Right lobe of liver (tissue), 6 donors: ENCODE measurements around the gene DYNLT2. TPM values are rescaled to one million over a fixed set of nuclear protein-coding genes. Genes with fewer than 3 reads are reported as not detected.

ENCODE experiments used
- ATAC-seq, 4 donors: fragments of 200-7000 bp; cut with Tn5 transposase; one replicate each; pipeline ENCODE4 v1.9.1; 2020; ENCODE audit warnings: mild to moderate bottlenecking in 4 of 4, moderate library complexity in 4 of 4
- DNase-seq, 3 donors: peaks; one replicate each; pipeline ENCODE4 v3.0.0-alpha.2; 2020
- H3K27ac ChIP-seq, 3 donors: fragments of 200-600 bp; one replicate each; pipeline ENCODE4 v1.8.0; 2022
- H3K27me3 ChIP-seq, 2 donors: fragments of 200-600 bp; one replicate each; pipeline ENCODE4 v1.8.0; 2022
- H3K36me3 ChIP-seq, 4 donors: fragments of 200-600 bp; sonication (generic) in 1 of 4; one replicate each; pipeline versions ENCODE4 v1.5.1 to v1.8.0; 2017 to 2022; ENCODE audit warnings: control low read depth in 1 of 4
- H3K4me1 ChIP-seq, 4 donors: fragments of 200-600 bp; sonication (generic) in 1 of 4; one replicate each; pipeline versions ENCODE4 v1.5.1 to v1.8.0; 2017 to 2022; ENCODE audit warnings: control low read depth in 1 of 4
- H3K4me3 ChIP-seq, 3 donors: fragments of 200-600 bp; one replicate each; pipeline ENCODE4 v1.8.0; 2022
- H3K9me3 ChIP-seq, 4 donors: fragments of 200-600 bp; sonication (generic) in 1 of 4; one replicate each; pipeline versions ENCODE4 v1.5.1 to v1.8.0; 2017 to 2022; ENCODE audit warnings: control low read depth in 1 of 4
- CTCF ChIP-seq, 4 donors: fragments of 200-600 bp in 3 of 4; fragments of 450-650 bp in 1 of 4; IDR thresholded peaks; one replicate each; pipeline versions ENCODE4 v1.5.1 to v1.8.0; 2016 to 2022; ENCODE audit warnings: antibody characterized with exemption in 4 of 4, mild to moderate bottlenecking in 2 of 4
- POLR2A ChIP-seq: fragments of 450-650 bp; IDR thresholded peaks from one replicate; pipeline ENCODE4 v1.6.1; 2017; ENCODE audit warnings: antibody characterized with exemption, mild to moderate bottlenecking
- WGBS: methylation state at CpG from one replicate; pipeline ENCODE4 v1.1.6; 2018; ENCODE audit warnings: low coverage, low lambda C conversion rate; ENCODE audit not compliant: insufficient coverage; ENCODE audit errors: missing lambda C conversion rate; 5-methylcytosine and 5-hydroxymethylcytosine counted together
- intact Hi-C, 2 donors: fragments of 100-400 bp; cut with DNase I; formaldehyde crosslinking; loops; one replicate each; pipeline versions ENCODE4 v1.11.2 to v1.14.1; 2022
- total RNA-seq, 6 experiments: library from RNA; depleted of rRNA in 2 of 6; stranded (reverse); fragments of >200 nt in 2 of 6; fragmentation: NEBNext Ultra II Directional in 3 of 6; extraction: Animal tissue kit (Norgen Biotek cat#: 25700) in 3 of 6; gene quantifications; one replicate each; pipeline versions ENCODE4 v1.1.0 to v1.2.4, GENCODE V29; 2016 to 2023
- donor health status: DM: no; HTN: yes; CAD: no.
- donor health status: DM: no; HTN: no; CAD: no.
- donor health status: DM: no; HTN: no; CAD: no.
- donor health status: DM: no; HTN: yes; CAD: no.
- donor health status: DM: no; HTN: yes; CAD: no.

Gene DYNLT2
- total RNA-seq, 6 experiments from 2014 or later = 0.43 to 0.82 (median 0.68) TPM

- H3K36me3 ChIP-seq = no peaks in the 10 kb centered on the region
- ATAC-seq = no peak
- no peak overlapping the region for H3K27ac ChIP-seq
- no peaks in the 10 kb centered on the region for H3K27me3 ChIP-seq
- TF ChIP-seq POLR2A = no peak
- no peak for TF ChIP-seq CTCF (IDR thresholded peaks at IDR 0.05)
- 100% methylated on average over 1 of the region's 1 CpG for WGBS
- no peaks in the 10 kb centered on the region for H3K9me3 ChIP-seq
- DNase-seq = no peak
- H3K4me1 ChIP-seq = peaks cover 0 to 9% (median 3%) of the 10 kb centered on the region in 4 donors
- intact Hi-C loops = no loop called here
- H3K4me3 ChIP-seq = no peak overlapping the region
Measured at GRCh38 chr6:169746556-169746955, 4.8 kb downstream of the DYNLT2 start.

GRCh38 chr6:169745405-169745804 is 6.0 kb downstream of the DYNLT2 start:
- ATAC-seq (no peak), DNase-seq (no peak)
- Histone ChIP-seq H3K27ac (no peak overlapping the region), H3K27me3 (no peaks in the 10 kb centered on the region), H3K9me3 (no peaks in the 10 kb centered on the region), H3K4me1 (peaks cover 0 to 7% (median 2%) of the 10 kb centered on the region in 4 donors), H3K36me3 (no peaks in the 10 kb centered on the region), H3K4me3 (no peak overlapping the region)
- intact Hi-C loops = no loop called here
- 72% methylated on average over 3 of the region's 3 CpGs for WGBS
- TF ChIP-seq POLR2A (no peak), CTCF (IDR thresholded peaks at IDR 0.05) (no peak)

- no peak for ATAC-seq
- Histone ChIP-seq H3K4me3 (no peak overlapping the region), H3K9me3 (no peaks in the 10 kb centered on the region), H3K27ac (no peak overlapping the region), H3K27me3 (no peaks in the 10 kb centered on the region), H3K4me1 (no peaks in the 10 kb centered on the region), H3K36me3 (no peaks in the 10 kb centered on the region)
- TF ChIP-seq CTCF (IDR thresholded peaks at IDR 0.05) (no peak), POLR2A (no peak)
- intact Hi-C loops = no loop called here
- no peak for DNase-seq
Measured at GRCh38 chr6:169741344-169741743, 10.0 kb downstream of the DYNLT2 start.

- Histone ChIP-seq H3K36me3 (no peaks in the 10 kb centered on the region), H3K4me3 (no peak overlapping the region), H3K4me1 (no peaks in the 10 kb centered on the region), H3K27me3 (no peaks in the 10 kb centered on the region), H3K9me3 (no peaks in the 10 kb centered on the region), H3K27ac (no peak overlapping the region)
- DNase-seq (no peak), ATAC-seq (no peak)
- intact Hi-C loops = no loop called here
- WGBS = 86% methylated on average over 2 of the region's 2 CpGs
- TF ChIP-seq POLR2A (no peak), CTCF (IDR thresholded peaks at IDR 0.05) (no peak)
Measured at GRCh38 chr6:169738976-169739529, 12.3 kb downstream of the DYNLT2 start.
